Stimulated activated CD8-positive, alpha-beta memory T cell treated with anti-CD3 and anti-CD28 coated beads, Interleukin-7, amount 100 ng/mL, for 48 hours (primary cell): ENCODE data around the gene GABARAP.

ENCODE experiments used
- DNase-seq, 2 donors: peaks; one replicate each; pipeline ENCODE4 v3.0.0-alpha.2; 2020; ENCODE audit warnings: low read depth in 1 of 2; ENCODE audit errors: extremely low read depth in 1 of 2

The GABARAP gene

DNA sequence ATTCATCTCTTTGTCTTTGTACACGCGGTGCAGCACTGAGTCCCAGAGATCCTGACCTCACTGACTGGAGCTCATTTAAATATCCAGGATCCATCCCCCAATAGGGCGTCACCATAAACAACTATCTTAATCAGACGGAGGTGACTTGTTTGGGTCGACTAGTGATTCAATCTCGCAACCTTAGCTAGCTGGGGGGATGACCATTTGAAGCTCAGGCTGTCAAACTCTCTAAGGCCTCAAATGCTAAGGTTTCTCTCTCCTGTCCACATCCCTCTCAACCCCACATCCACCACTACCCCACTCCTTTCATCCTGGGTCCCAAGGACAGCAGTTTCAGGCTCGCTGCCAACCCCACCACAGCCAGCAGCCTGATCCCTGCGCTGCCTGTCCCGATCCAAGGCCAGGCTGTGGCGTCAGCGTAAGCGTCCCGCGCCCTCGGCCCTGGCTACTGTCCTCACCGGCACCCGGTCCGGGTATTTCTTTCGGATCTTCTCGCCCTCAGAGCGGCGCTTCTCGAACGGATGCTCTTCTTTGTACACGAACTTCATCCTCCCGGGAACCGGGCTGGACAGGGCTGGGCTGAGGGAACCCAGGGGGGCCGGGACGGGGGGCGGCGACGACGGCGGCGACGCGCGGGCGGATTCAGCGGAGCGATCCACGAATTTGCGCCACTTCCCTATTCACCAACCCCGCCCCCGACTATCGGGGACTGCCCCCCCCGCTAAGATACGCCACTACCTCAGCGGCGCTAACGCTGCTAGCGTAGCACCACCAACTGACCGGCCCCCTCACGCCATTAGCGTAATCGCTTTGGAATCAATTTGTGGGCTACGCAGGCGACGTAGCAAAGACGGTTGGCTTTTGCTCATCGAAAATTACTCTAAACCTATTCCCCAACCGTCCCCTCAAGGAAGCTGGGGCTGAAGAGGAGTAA lies at the start of gene GABARAP:
TSS of gene GABARAP (minus strand) at position 667 of the 934 bp plus-strand sequence. CDS start at position 548, 119 bp downstream.
- DNase-seq, result peak; percentile 80 to 83

DNA sequence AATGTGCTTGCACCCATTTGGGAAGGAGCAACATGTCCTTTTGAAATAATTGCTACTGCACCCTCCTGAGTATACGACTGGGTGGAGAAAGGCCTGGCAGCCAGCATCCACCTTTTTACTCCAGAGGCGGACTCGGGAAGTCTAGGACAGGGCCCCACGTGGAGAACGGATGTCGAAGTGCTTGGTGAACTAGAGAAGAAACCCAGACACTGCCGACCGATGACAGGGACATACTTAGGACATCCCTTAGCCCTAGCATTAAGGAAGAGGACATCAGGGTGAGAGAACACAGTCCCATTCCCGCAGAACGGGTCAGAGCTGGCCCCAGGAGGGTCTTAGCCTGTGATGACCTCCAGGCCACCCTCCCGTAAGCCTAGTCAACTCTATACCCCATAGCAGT lies 48.4 kb upstream of the GABARAP start:
- no peak for DNase-seq

DNA sequence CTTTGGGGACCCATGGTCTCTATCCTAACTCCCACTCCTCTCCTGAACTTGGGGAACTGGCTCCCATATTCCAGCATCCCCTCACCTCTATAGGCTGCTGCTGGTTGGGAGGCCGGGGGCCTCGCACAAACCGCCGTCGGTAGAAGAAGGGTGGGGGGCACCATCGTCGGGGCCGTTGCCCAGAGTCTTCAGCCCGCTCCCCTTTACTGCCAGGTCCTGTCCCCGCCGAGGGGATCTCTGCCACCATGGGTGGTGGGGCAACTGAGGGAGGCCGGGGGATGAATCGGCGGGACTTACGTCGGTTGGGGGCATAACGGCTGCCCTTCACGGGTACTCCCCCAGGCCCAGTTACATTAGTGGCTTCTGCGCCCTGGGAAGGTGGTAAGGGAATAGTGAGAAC lies 47.9 kb upstream of the GABARAP start:
- DNase-seq, result no peak

DNA sequence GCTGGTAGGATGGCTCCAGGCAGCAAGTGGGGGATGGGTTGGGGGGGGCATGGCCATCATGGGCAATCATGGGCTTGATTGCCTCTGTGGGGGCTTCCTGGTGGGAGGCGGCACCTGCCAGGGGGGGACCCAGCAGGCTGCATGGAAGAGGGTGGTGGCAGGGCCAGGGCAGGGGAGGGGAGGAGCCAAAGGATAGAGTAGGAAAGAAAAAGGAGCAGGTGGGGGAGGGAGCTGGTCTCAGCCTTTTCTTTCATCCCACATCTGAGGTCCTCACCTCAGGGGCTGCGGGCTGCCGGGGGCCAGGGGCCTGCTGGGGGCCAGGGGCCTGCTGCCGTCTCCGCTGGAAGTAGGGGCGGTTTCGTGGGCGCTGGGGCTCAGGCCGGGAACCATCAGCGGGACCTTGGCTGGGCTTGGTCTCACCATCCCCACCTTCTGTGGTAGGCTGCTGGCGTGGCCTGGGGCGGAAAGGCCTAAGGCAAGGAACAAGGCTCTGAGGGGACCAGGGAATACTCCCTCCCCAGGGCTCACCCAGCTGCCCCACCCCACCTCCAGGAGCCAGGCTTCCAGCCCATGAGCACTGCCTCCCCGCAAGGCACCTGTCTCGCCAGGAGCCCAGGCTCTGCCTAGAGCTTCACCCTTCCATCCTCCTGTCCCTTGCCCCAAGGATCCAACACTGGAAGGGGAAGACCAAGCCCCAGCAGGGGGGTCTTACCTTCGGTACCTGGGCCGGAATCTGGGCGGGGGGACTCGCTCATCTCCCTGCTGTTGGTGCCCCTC lies 47.2 kb upstream of the GABARAP start:
- no peak for DNase-seq

DNA sequence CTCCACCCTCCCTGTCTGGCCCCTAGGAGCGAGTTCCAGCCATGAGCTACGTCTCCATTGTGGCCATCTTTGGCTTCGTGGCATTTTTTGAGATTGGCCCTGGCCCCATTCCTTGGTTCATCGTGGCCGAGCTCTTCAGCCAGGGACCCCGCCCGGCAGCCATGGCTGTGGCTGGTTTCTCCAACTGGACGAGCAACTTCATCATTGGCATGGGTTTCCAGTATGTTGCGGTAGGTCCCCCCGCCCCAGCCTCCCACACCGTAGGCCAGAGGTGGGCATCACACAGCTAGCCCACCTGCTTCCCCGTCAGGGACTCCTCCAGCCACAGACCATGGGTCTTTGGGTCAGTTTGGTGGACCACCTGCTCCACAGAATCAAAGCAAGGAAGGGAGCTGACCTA lies 43.4 kb upstream of the GABARAP start:
- no peak for DNase-seq

DNA sequence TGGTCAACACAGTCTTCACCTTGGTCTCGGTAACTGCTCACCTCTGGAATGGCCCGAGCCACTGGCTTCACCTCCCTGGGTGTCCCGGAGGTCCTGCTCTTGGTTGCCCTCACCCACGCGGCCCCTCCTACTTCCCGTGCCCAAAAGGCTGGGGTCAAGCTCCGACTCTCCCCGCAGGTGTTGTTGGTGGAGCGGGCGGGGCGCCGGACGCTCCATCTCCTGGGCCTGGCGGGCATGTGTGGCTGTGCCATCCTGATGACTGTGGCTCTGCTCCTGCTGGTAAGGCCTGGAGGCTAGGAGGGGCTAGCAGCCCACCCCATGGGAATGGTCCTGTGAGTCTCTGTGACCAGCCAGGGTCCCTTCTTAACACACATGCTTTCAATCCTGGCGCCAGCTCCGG lies 42.7 kb upstream of the GABARAP start:
- no peak for DNase-seq

DNA sequence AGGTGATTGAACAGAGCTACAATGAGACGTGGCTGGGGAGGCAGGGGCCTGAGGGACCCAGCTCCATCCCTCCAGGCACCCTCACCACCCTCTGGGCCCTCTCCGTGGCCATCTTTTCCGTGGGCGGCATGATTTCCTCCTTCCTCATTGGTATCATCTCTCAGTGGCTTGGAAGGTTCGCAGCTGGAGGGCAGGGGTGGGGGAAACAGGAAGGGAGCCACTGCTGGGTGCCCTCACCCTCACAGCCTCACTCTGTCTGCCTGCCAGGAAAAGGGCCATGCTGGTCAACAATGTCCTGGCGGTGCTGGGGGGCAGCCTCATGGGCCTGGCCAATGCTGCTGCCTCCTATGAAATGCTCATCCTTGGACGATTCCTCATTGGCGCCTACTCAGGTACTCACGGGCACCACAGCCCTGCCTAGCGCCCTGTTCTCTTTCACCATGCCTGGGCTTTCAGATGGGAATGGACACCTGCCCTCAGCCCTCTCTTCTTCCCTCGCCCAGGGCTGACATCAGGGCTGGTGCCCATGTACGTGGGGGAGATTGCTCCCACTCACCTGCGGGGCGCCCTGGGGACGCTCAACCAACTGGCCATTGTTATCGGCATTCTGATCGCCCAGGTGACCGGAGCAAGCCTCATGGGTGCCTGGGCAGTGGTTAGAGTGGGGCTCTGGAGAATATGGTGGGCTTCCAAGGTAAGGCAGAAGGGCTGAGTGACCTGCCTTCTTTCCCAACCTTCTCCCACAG lies 41.4 kb upstream of the GABARAP start:
- no peak for DNase-seq

DNA sequence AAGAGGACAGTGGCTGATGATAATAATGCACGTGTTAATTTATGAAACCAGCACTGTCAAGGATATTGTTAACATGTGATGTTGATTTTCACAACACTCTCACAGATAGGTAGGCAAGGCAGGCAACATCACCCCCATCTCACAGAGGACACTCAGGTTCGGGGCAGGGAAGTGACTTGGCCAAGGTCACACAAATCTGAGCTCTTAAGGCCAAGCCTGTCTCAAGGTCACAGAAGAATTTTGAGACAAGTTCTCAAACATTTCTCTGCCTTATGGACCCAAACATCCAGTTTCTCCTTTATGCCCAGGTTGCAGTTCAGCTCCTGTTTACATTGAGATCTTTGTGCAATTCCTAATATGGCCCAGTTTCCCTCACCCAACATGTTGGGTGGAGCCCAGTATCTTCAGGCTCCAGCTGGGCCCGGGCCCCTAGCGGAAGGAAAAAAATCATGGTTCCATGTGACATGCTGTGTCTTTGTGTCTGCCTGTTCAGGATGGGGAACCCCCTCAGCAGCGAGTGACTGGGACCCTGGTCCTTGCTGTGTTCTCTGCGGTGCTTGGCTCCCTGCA lies 40.6 kb upstream of the GABARAP start:
- no peak for DNase-seq

DNA sequence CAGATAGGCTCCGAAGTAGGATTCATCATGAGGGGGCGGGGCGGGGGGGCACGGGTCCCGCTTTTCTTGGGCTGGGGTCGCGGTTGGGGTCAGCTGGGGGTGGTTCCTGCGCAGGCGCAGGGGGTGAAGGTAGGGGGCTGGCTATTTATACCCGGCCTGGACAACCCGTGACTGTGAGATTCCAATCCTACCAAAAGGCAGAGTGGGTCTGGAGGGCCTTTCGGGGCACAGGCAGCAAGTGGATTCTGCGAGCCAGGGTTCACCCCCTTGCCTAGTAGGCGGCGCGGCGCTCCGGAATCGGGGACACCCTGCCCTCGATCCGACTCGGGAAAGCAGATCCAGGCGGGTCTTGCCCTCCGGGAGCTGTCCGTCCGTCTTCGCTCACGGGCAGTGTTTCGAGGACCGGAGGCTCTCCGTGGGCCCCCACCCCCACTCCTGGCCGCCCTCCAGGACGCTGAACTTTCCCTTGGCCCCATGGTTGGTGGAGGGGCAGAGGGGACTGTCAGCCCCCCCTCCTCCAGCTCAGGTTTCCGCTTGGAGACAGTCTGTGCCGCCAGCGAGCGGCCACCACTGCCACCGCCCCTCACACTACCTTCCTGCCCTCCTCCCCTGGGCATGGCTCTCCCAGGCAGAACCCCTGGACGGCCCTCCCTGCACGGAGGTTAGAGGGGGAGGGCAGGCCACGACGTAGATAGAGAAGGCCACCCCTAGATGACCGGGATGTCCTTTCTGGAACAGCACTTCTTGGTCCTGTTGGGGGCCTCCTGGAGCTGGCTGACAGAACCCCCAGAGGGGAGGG lies 39.9 kb upstream of the GABARAP start:
- no peak for DNase-seq

DNA sequence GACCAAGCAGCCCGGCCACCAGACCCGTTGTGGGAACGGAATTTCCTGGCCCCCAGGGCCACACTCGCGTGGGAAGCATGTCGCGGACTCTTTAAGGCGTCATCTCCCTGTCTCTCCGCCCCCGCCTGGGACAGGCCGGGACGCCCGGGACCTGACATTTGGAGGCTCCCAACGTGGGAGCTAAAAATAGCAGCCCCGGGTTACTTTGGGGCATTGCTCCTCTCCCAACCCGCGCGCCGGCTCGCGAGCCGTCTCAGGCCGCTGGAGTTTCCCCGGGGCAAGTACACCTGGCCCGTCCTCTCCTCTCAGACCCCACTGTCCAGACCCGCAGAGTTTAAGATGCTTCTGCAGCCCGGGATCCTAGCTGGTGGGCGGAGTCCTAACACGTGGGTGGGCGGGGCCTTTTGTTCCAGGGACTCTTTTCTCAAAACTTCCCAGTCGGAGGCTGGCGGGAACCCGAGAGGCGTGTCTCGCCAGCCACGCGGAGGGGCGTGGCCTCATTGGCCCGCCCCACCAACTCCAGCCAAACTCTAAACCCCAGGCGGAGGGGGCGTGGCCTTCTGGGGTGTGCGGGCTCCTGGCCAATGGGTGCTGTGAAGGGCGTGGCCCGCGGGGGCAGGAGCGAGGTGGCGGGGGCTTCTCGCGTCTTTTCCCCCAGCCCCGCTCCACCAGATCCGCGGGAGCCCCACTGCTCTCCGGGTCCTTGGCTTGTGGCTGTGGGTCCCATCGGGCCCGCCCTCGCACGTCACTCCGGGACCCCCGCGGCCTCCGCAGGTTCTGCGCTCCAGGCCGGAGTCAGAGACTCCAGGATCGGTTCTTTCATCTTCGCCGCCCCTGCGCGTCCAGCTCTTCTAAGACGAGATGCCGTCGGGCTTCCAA lies 39.1 kb upstream of the GABARAP start, which contains the start of gene SLC2A4:
TSS of gene SLC2A4 (plus strand) at position 645 of the 879 bp plus-strand sequence. CDS start at position 862, 217 bp downstream.
- DNase-seq, result peak; percentile 78 to 90

DNA sequence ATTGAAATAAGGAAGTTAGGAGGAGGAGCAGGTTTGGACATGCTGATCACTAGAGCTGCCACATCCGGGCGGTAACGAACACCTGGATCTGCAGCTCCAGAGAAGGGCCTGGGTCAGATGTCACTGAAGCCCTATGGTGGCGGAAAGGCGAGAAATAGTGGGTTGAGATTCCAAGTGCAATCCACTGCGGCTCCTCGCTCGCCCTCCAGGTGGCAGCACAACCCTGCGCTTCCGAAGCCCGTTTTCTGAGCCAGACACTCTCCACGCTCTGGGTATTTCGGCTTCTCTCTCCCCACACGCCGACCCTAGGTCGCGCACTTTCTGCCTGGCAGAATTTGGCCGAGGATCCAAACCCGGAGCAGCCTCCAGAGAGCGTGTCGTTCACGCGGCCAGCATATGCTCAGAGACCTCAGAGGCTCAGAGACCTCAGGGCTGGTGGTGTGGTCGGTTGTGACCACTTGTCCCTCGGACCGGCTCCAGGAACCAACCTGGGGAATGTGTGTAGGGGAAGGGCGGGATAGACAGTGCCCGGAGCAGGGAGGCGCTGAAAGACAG lies 38.3 kb upstream of the GABARAP start:
- peak; percentile 60 to 67 for DNase-seq

DNA sequence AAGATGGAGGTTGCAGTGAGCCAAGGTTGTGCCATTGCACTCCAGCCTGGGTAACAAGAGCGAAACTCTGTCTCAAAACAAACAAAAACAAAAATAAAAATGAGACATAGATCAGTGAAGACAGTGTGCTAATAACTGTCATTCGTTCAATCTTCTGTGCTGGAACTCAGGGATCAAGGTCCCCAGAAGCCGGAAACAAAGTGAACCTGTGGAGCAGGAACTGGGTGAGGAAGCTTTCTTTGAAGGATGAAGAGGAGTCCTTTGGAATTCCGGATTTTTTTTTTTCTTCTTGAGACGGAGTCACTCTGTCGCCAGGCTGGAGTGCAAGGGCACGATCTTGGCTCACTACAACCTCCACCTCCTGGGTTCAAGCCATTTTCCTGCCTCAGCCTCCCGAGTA lies 37.2 kb upstream of the GABARAP start:
- DNase-seq, result no peak

DNA sequence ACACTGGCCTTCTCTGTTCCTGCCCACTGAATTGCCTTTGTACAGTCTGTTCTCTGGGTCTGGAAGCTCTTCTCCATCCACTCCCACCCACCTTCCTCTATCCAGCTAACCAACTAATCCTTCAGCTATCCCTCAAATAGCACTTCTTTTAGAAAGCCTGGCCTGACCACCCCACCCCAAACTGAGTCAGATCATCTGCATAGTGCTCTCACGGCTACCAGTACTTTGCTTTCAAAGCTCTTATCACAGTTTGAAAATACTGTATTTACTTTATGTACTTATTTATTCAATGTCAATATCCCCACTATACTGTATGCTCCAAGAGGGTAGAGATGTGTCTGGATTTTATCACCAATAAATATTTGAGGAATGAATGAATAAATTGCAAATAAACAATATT lies 24.5 kb upstream of the GABARAP start:
- no peak for DNase-seq

DNA sequence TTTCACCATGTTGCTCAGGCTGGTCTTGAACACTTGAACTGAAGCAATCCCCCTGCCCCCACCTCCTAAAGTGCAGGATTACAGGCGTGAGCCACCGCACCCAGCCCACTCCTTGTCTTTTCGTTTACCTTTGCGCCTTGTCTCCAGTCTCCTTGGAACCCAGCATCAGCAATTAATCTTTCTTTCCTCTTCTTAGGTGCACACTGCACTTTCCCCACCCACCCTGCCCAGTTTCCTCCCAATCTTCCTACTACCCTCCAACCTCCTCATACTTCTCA lies 21.5 kb upstream of the GABARAP start:
- no peak for DNase-seq

DNA sequence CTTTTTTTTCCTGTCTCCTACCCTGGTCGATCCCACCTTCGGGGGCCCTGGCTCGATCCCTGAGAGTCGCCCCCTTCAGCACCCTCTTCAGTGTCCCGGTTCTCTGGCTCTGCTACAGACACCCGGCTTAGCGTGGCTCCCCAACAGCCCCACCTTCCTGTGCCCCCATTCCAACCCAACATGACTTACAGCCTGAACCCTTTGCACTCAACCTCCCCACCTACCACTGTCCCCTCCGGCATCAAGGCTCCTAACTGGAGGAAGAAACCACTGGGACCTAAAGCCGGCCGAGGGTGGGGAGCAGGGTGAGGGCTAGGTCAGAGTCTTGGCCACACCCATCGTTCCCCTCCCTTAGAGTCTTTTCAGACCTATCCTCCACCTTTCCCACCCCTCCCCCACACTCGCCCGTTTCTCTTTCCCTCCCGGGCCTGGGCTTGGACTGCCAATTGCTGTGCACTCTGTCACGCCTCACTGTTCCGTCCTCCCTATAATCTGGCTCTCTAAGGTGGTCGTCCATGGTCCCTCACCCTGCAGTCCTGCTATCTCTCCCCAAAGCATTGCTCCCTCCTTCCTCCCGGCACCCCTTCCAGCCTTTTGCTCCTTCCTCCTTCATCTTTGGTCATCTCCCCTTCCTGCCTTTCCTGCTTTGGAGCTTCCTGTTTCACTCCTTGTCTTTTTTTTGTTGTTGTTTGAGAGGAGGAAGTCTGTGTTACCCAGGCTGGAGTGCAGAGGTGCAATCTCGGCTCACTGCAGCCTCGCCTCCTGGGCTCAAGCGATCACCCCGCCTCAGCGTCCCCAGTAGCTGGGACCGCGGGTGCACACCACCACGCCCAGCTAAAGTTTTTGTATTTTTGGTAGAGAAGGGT lies 20.9 kb upstream of the GABARAP start:
- no peak for DNase-seq

DNA sequence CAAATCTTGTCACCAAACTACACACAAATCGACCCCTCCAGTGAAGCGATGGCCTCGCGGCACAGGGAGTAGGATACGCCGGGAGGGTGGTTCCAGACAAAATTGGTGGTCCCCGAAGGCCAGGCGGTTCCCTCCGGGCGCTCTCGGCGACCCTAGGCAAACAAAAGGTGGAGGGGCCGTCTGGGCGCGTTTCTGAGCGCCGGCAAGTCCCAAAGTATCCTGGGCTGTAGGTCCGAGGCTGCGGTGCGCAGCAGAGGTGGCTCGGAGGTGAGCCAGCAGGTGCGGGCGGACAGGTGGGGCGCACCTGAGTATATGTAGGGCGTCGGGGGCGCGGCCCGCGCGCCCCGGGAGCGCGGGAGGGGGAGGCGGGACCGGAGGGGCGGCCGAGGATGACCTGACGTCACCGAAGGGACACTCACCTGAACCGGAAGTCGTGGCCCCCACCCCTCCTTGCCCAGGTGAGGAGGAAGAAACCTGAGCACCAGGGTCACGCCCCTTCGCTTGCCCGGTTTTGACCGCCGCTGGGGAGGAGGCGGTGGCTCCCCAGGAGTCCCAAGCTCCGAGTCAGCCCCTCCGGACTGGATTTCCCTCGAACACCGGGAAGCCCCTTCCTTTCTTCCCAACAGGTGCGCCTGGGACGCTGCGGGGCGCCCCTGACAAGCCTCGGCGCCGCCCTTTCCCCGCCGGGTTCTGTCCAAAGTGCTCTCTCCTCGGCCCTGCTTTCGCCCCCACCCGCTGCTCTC lies 20.1 kb upstream of the GABARAP start, which contains the start of gene CLDN7:
TSS of gene CLDN7 (minus strand) at position 287 of the 743 bp plus-strand sequence. CDS start 435 bp downstream, outside the sequence.
- DNase-seq, result no peak
